ENCODE measurements around the gene MRPS33.
"Not testable (repeated sequence)": the region's sequence is repeated elsewhere in the genome, so short reads cannot be mapped to it uniquely, and the experiment has no call there.

MRPS33 gene

GRCh38 chr7:141014524-141015395, at the start of gene MRPS33:
MRPS33 (minus strand) TSS chr7:141014952; CDS start chr7:141010633, 4,319 bp downstream.
- Histone ChIP-seq H3K4me3 (peak within 1 kb of the TSS; percentile 43 to 64 (median 53)), H3K27ac (peak within 1 kb of the TSS; percentile 34 to 94 (median 86))

DNA sequence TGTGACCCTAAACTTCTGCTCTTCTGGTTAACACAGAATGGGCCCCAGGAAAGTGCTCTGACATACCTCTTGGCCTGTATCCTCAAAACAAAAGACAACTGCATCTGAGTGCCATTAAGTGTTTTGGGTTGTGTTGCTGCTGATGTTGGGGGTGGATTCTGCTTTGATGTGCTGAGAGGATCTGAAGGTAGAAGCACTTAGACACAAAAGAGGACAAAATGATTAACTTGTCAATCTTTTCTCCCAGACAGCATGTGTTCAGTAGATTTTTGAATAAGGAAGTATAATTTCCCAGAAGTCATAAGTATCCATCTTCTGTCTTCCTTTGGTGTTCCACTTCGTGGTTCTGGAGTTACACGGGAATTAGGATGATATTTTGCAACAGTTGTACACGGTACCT, 43.0 kb upstream of the MRPS33 start:
- no peak overlapping the region for H3K4me3 ChIP-seq
- H3K27ac ChIP-seq, result no peak overlapping the region

- H3K27ac ChIP-seq, result no peak overlapping the region
- H3K4me3 ChIP-seq, result no peak overlapping the region
Measured at GRCh38 chr7:141055146-141055545, 40.4 kb upstream of the MRPS33 start.

DNA sequence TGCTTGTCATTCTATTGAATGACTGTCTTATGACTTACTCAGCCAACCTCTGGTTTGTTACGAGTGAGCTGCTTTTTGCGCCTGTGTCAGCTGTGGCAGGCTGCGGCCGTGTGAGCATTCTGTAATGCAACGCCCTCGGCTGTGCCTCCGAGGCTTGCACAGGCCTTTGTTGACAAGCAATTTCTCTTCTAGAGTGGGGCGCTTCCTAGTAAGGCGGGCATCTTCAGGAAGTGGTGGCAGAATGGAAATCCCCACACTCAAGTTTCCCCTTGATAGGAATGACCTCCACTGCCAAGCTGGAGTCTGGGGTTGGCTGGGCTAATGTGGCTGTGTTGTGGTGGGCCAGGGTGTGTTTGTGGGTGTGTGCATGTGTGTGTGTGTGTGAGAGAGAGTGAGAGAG, 38.9 kb upstream of the MRPS33 start:
- H3K27ac ChIP-seq, result peak overlapping the region in 1 of 21 experiments; percentile 13
- no peak overlapping the region for H3K4me3 ChIP-seq

DNA sequence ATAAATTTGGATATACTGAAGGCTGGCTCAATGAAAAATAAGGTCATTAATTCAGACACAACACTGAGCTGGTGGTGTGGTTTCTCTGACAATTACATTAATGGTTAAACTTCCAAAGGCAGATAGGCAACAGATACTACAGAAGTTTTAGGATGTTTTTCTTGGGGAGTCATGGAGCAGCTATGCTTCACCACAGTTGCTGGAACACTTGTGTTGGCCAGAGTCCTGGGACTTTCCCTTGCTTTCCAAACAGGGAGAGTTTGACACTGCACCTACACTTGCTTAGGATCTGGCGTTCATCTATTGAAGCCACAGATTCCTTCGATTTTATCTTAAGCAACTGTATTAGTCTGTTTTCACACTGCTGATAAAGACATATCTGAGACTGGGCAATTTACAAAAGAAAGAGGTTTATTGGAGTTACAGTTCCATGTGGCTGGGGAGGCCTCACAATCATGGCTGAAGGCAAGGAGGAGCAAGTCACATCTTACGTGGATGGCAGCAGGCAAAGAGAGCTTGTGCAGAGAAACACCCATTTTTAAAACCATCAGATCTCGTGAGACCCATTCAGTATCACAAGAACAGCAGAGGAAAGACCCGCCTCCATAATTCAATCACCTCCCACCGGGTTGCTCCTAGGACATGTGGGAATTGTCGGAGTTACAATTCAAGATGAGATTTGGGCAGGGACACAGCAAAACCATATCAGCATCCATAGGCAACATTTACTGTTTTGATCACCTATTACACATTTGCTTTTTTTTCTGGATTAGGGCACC, 31.3 kb upstream of the MRPS33 start:
- H3K27ac ChIP-seq, result no peak overlapping the region
- no peak overlapping the region for H3K4me3 ChIP-seq

- Histone ChIP-seq H3K4me3 (no peak overlapping the region), H3K27ac (no peak overlapping the region)
Measured at GRCh38 chr7:141045126-141045841, 30.5 kb upstream of the MRPS33 start.

DNA sequence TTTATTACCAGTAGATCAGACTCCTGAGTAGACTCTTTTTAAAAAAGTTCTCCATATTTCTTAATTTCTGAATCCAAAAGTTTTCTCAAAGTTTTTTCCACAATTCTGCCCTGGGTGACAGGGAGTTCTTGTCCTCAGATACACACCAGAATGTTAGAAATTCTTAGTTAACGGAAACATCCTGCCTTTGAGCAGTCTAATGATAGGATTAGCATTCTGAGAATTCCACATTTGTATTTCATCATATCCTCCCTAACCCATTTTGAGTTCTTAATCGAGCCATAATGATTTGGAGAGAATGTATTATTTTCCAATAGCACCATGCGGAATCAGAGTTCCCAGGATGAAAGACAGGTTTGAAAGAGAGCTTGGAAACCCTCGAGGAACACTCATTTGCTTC, 28.9 kb upstream of the MRPS33 start:
- no peak overlapping the region for H3K4me3 ChIP-seq
- no peak overlapping the region for H3K27ac ChIP-seq

GRCh38 chr7:141042222-141043193, 27.8 kb upstream of the MRPS33 start:
- H3K4me3 ChIP-seq, result no peak overlapping the region
- H3K27ac ChIP-seq, result no peak overlapping the region

- no peak overlapping the region for H3K4me3 ChIP-seq
- H3K27ac ChIP-seq, result no peak overlapping the region
Measured at GRCh38 chr7:141039376-141039775, 24.6 kb upstream of the MRPS33 start.

GRCh38 chr7:141038100-141038499, 23.3 kb upstream of the MRPS33 start:
- H3K27ac ChIP-seq, H3K4me3 ChIP-seq: not testable (repeated sequence)

DNA sequence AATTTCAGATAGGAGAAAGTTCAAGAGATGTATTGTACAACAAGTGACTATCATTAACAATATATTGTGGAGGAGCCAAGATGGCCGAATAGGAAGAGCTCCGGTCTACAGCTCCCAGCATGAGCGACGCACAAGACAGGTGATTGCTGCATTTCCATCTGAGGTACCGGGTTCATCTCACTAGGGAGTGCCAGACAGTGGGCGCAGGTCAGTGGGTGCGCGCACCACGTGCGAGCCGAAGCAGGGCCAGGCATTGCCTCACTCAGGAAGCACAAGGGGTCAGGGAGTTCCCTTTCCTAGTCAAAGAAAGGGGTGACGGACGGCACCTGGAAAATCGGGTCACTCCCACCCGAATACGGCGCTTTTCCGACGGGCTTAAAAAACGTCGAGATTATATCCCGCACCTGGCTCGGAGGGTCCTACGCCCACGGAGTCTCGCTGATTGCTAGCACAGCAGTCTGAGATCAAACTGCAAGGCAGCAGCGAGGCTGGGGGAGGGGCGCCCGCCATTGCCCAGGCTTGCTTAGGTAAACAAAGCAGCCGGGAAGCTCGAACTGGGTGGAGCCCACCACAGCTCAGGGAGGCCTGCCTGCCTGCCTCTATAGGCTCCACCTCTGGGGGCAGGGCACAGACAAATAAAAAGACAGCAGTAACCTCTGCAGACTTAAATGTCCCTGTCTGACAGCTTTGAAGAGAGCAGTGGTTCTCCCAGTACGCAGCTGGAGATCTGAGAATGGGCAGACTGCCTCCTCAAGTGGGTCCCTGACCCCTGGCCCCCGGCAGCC, 18.0 kb upstream of the MRPS33 start:
- not testable (repeated sequence) for H3K27ac ChIP-seq
- peak overlapping the region in 1 of 7 experiments; percentile 10 for H3K4me3 ChIP-seq

DNA sequence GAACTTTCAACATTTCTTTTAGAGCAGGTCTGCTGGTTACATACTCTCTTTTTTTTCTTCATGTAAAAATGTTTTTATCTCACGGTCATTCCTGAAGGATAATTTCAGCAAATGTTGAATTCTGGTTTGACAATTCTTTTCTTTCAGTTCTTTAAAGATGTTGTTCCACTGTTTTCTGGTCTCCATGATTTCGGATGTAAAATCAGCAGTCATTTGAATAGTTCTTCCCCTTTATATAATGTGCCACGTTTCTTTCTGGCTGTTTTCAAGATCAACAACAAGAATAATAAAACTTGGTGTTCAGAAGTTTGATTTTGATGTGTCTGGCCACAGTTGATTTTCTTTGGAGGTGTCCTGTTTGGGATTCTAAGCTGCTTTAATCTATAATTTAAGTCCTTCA, 14.0 kb upstream of the MRPS33 start:
- no peak overlapping the region for H3K4me3 ChIP-seq
- no peak overlapping the region for H3K27ac ChIP-seq

DNA sequence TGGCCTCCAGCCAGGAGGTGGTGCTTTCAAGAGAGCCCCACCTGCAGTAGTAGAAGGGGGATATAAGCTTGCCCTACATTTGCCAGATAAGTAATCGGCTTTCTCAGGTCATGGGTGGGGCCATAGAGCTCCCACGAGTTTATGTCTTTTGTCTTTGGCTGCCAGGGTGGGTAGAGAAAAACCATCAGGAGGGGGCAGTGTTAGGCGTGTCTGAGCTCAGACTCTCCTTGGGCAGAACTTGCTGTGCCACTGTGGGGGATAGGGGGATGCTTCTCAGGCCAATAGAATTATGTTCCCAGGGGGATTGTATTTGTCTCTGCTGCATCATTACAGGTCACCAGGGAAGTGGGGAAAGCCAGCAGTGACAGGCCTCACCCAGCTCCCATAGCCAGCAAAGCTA, 12.3 kb upstream of the MRPS33 start:
- Histone ChIP-seq H3K4me3 (no peak overlapping the region), H3K27ac (no peak overlapping the region)

- Histone ChIP-seq H3K27ac (no peak overlapping the region), H3K4me3 (no peak overlapping the region)
Measured at GRCh38 chr7:141024668-141025067, 9.9 kb upstream of the MRPS33 start.

DNA sequence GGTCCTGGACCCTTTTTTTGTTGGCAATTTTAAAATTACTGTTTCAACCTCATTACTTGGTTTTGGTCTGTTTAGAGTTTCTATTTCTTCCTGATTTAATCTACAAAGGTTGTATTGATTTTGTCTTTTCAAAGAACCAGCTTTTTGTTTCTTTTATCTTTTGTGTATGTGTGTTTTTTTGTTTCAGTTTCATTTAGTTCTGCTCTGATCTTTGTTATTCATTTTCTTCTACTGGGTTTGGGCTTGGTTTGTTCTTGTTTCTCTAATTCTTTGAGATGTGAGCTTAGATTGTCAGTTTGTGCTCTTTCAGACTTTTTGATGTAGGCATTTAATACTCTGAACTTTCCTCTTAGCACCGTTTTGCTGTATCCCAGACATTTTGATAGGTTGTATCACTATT, 8.5 kb upstream of the MRPS33 start:
- Histone ChIP-seq H3K27ac (no peak overlapping the region), H3K4me3 (no peak overlapping the region)

DNA sequence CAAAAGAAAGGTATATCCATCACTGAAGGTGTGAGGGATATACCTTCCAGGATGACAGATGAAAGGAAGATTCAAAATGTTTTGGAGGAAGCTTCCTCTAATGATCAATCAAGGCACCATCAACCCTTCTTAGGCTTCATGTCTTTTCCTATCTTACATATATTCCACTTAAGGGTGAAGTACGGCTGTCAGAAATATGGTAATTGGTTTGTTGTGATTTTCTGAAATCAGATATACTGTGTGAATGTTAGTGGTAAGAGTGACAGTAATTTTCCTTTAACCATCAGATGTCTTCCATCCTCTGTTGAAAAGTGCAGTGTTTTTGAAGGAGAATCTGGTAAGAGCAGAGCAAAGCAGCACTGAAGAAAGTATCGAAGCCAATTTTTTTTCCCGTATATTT, 2.8 kb upstream of the MRPS33 start:
- no peak overlapping the region for H3K27ac ChIP-seq
- H3K4me3 ChIP-seq, result no peak overlapping the region

DNA sequence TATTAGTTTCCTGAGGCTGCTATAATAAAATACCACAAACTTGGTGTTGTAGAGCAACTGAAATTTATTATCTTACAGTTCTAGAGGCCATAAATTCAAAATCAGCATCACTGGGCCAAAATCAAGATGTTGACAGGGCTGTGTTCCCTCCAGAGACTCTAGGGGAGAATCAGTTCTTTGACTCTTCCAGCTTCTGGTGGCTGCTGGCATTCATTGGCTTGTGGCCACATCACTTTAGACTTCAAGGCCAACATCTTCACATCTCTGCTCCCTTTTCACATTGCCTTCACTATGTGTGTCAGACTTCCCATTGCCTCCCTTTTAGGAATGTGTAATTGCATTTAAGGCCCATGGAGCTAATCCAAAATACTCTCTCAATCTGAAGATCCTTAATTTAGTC, 1.6 kb upstream of the MRPS33 start:
- no peak overlapping the region for H3K27ac ChIP-seq

GRCh38 chr7:141014125-141014523, 628 bp downstream of the MRPS33 start:
- peak overlapping the region; percentile 43 to 64 (median 53) for H3K4me3 ChIP-seq
- peak overlapping the region; percentile 34 to 94 (median 86) for H3K27ac ChIP-seq

More for the DNA sequence above, 1.6 kb upstream of the MRPS33 start:
- H3K4me3 ChIP-seq, result no peak overlapping the region

Data from skin epidermis (tissue), 12 donors.